Liver (tissue), 9 donors: ENCODE data around the gene ASB7. TPM values are rescaled to one million over a fixed set of nuclear protein-coding genes. Genes with fewer than 3 reads are reported as not detected.

Experiments used
- DNase-seq: peaks from one replicate; pipeline ENCODE4 v3.0.0-alpha.2; 2017; ENCODE audit warnings: low spot score
- H3K27ac ChIP-seq, 2 donors: one replicate each; pipeline ENCODE4 v1.7.0; 2013; ENCODE audit warnings: inconsistent platforms in 2 of 2, low read length in 2 of 2, control low read depth in 1 of 2, low read depth in 1 of 2, mild to moderate bottlenecking in 1 of 2
- H3K27me3 ChIP-seq, 4 donors: one replicate each; pipeline versions ENCODE4 v1.6.1 to v1.7.0; 2013; ENCODE audit warnings: low read length in 3 of 4, inconsistent platforms in 1 of 4, mild to moderate bottlenecking in 1 of 4, moderate library complexity in 1 of 4; ENCODE audit not compliant: control insufficient read depth in 4 of 4, insufficient read depth in 4 of 4
- H3K36me3 ChIP-seq, 4 donors: one replicate each; pipeline versions ENCODE4 v1.6.1 to v1.7.0; 2013; ENCODE audit warnings: low read length in 3 of 4, mild to moderate bottlenecking in 3 of 4, low read depth in 1 of 4, moderate library complexity in 1 of 4; ENCODE audit not compliant: control insufficient read depth in 4 of 4, insufficient read depth in 3 of 4
- H3K4me1 ChIP-seq, 4 donors: one replicate each; pipeline versions ENCODE4 v1.6.1 to v1.7.0; 2013; ENCODE audit warnings: low read length in 3 of 4, mild to moderate bottlenecking in 3 of 4, moderate library complexity in 1 of 4; ENCODE audit not compliant: control insufficient read depth in 4 of 4, insufficient read depth in 4 of 4
- H3K4me3 ChIP-seq, 3 donors: one replicate each; pipeline versions ENCODE4 v1.6.1 to v1.7.0; 2013; ENCODE audit warnings: low read length in 3 of 3, control low read depth in 1 of 3, low read depth in 1 of 3, mild to moderate bottlenecking in 1 of 3
- H3K9ac ChIP-seq, 2 donors: one replicate each; pipeline ENCODE4 v1.7.0; 2013; ENCODE audit warnings: low read length in 2 of 2, mild to moderate bottlenecking in 2 of 2, moderate library complexity in 2 of 2, control low read depth in 1 of 2, low read depth in 1 of 2
- H3K9me3 ChIP-seq, 4 donors: one replicate each; pipeline versions ENCODE4 v1.6.1 to v1.7.0; 2013; ENCODE audit warnings: low read length in 3 of 4; ENCODE audit not compliant: control insufficient read depth in 4 of 4
- FOXA1 ChIP-seq: IDR thresholded peaks from 2 replicates; pipeline ENCODE4 v1.6.1; 2016; ENCODE audit warnings: antibody characterized with exemption
- FOXA2 ChIP-seq: IDR thresholded peaks from 2 replicates; pipeline ENCODE4 v1.6.1; 2016; ENCODE audit warnings: antibody characterized with exemption
- HNF4A ChIP-seq, 2 donors: conservative IDR thresholded peaks; 2 replicates each; pipeline ENCODE4 v1.6.1; 2016; ENCODE audit warnings: antibody characterized with exemption in 2 of 2, mild to moderate bottlenecking in 2 of 2
- HNF4G ChIP-seq: IDR thresholded peaks from 2 replicates; pipeline ENCODE4 v1.6.1; 2016; ENCODE audit warnings: antibody characterized with exemption
- JUND ChIP-seq, 2 donors: IDR thresholded peaks; 2 replicates each; pipeline ENCODE4 v1.6.1; 2016; ENCODE audit warnings: antibody characterized with exemption in 2 of 2
- NR2F2 ChIP-seq: IDR thresholded peaks from 2 replicates; pipeline ENCODE4 v1.6.1; 2016; ENCODE audit warnings: antibody characterized with exemption
- RAD21 ChIP-seq, 2 donors: IDR thresholded peaks; 2 replicates each; pipeline ENCODE4 v1.6.1; 2016; ENCODE audit warnings: antibody characterized with exemption in 2 of 2, mild to moderate bottlenecking in 2 of 2
- RXRA ChIP-seq, 2 donors: IDR thresholded peaks; 2 replicates each; pipeline ENCODE4 v1.6.1; 2017 to 2018; ENCODE audit warnings: antibody characterized with exemption in 2 of 2, mild to moderate bottlenecking in 1 of 2
- SP1 ChIP-seq: IDR thresholded peaks from 2 replicates; pipeline ENCODE4 v1.6.1; 2018; ENCODE audit warnings: antibody characterized with exemption, mild to moderate bottlenecking
- TAF1 ChIP-seq: conservative IDR thresholded peaks from 2 replicates; pipeline ENCODE4 v1.6.1; 2016; ENCODE audit warnings: antibody characterized with exemption, mild to moderate bottlenecking
- YY1 ChIP-seq: IDR thresholded peaks from 2 replicates; pipeline ENCODE4 v1.6.1; 2016; ENCODE audit warnings: antibody characterized with exemption, mild to moderate bottlenecking
- WGBS: extraction: QIAGEN DNeasy Blood & Tissue Kit; methylation state at CpG from one replicate; pipeline ENCODE4 v1.1.7; 2013; 5-methylcytosine and 5-hydroxymethylcytosine counted together
- polyA plus RNA-seq, 2 donors: library from polyadenylated mRNA; stranded (reverse) in 1 of 2; unstranded in 1 of 2; fragments of 200-250 nt in 1 of 2; fragments of >200 nt in 1 of 2; fragmentation: Nextera tagmentation in 1 of 2; extraction: Ambion mirVana in 1 of 2; gene quantifications; one replicate each; pipeline versions ENCODE4 v1.2.1 to v1.2.3, GENCODE V29; 2013 to 2015
- total RNA-seq, 2 donors: library from RNA; depleted of rRNA; stranded (reverse); fragments of >200 nt; gene quantifications; one replicate each; pipeline ENCODE4 v1.2.3, GENCODE V29; 2014
- TF ChIP-seq, protein P1 (sequence below): IDR thresholded peaks from 2 replicates; pipeline ENCODE4 v1.6.1; 2016; ENCODE audit warnings: antibody characterized with exemption
- TF ChIP-seq, protein P2 (sequence below): IDR thresholded peaks from 2 replicates; pipeline ENCODE4 v1.6.1; 2016; ENCODE audit warnings: antibody characterized with exemption, mild to moderate bottlenecking
- TF ChIP-seq, protein P3 (sequence below): IDR thresholded peaks from 2 replicates; pipeline ENCODE4 v1.6.1; 2016; ENCODE audit warnings: antibody characterized with exemption
- TF ChIP-seq, protein P4 (sequence below): IDR thresholded peaks from 2 replicates; pipeline ENCODE4 v1.6.1; 2016; ENCODE audit warnings: antibody characterized with exemption
- donor health status: healthy.
- donor health status: healthy.
- donor health status: healthy.
- donor health status: healthy.
- donor health status: healthy.

ASB7 gene
- total and polyA plus RNA-seq, 4 donors: 3.7 to 12.6 (median 6.5) TPM

DNA sequence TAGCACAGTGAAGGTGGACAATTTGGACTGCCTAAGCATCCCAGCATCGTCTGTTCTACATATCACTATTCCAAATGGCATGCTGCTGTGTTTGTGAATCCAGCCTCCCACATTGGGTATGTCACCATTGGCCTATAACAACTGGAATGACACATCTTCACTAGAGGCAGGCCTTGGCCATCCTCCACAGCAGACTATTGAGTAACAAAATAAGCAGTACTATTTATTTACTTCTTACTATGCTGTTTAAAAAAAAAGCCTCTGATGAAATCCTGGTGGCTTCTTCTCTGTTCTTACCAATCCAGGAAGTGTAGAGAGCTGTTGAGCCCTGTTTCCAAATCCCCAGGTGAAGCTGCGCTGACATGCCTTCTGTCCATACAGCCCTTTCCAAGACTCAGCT, 43.1 kb upstream of the ASB7 start:
- Histone ChIP-seq H3K27ac (no peak overlapping the region), H3K36me3 (no peaks in the 10 kb centered on the region), H3K4me3 (no peak overlapping the region), H3K9me3 (no peaks in the 10 kb centered on the region), H3K9ac (no peak overlapping the region), H3K27me3 (no peaks in the 10 kb centered on the region), H3K4me1 (peaks cover 0 to 9% (median 1%) of the 10 kb centered on the region in 4 donors)
- no peak for DNase-seq
- TF ChIP-seq RAD21 (IDR thresholded peaks at IDR 0.05) (peak; percentile 38 to 47), RXRA (IDR thresholded peaks at IDR 0.05) (peak in 1 of 2 donors; percentile 78), FOXA1 (no peak), SP1 (peak; percentile 27), JUND (IDR thresholded peaks at IDR 0.05) (peak in 1 of 2 donors; percentile 74), HNF4A (conservative IDR thresholded peaks at IDR 0.05) (peak; percentile 34 to 74), FOXA2 (peak; percentile 37), YY1 (peak; percentile 65), TAF1 (no peak)
- TF ChIP-seq, protein P1, sequence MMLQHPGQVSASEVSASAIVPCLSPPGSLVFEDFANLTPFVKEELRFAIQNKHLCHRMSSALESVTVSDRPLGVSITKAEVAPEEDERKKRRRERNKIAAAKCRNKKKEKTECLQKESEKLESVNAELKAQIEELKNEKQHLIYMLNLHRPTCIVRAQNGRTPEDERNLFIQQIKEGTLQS: no peak
- TF ChIP-seq, protein P2, sequence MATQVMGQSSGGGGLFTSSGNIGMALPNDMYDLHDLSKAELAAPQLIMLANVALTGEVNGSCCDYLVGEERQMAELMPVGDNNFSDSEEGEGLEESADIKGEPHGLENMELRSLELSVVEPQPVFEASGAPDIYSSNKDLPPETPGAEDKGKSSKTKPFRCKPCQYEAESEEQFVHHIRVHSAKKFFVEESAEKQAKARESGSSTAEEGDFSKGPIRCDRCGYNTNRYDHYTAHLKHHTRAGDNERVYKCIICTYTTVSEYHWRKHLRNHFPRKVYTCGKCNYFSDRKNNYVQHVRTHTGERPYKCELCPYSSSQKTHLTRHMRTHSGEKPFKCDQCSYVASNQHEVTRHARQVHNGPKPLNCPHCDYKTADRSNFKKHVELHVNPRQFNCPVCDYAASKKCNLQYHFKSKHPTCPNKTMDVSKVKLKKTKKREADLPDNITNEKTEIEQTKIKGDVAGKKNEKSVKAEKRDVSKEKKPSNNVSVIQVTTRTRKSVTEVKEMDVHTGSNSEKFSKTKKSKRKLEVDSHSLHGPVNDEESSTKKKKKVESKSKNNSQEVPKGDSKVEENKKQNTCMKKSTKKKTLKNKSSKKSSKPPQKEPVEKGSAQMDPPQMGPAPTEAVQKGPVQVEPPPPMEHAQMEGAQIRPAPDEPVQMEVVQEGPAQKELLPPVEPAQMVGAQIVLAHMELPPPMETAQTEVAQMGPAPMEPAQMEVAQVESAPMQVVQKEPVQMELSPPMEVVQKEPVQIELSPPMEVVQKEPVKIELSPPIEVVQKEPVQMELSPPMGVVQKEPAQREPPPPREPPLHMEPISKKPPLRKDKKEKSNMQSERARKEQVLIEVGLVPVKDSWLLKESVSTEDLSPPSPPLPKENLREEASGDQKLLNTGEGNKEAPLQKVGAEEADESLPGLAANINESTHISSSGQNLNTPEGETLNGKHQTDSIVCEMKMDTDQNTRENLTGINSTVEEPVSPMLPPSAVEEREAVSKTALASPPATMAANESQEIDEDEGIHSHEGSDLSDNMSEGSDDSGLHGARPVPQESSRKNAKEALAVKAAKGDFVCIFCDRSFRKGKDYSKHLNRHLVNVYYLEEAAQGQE: peak; percentile 30
- TF ChIP-seq, protein P3, sequence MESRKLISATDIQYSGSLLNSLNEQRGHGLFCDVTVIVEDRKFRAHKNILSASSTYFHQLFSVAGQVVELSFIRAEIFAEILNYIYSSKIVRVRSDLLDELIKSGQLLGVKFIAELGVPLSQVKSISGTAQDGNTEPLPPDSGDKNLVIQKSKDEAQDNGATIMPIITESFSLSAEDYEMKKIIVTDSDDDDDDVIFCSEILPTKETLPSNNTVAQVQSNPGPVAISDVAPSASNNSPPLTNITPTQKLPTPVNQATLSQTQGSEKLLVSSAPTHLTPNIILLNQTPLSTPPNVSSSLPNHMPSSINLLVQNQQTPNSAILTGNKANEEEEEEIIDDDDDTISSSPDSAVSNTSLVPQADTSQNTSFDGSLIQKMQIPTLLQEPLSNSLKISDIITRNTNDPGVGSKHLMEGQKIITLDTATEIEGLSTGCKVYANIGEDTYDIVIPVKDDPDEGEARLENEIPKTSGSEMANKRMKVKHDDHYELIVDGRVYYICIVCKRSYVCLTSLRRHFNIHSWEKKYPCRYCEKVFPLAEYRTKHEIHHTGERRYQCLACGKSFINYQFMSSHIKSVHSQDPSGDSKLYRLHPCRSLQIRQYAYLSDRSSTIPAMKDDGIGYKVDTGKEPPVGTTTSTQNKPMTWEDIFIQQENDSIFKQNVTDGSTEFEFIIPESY: peak; percentile 82
- 36% methylated on average over 2 of the region's 2 CpGs for whole genome bisulfite sequencing

DNA sequence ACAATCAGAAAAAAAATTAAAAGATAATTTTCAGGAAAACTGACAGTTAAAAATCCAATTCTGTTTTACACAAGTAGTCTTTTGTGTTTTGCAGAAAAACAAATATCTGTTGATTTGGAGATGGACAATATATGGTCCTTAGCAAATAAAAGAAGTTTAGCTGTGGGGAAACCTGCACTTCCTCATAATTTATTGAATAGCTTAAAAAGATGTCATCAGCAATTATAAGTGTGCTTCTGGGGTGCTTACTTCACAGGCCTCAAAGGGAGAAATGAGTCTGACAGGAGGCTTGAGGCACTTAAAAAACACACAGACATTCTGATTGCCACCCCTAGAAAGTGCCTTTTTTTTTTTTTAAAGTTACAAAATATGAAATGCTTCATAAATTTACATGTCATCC, 42.1 kb upstream of the ASB7 start:
- Histone ChIP-seq H3K4me3 (no peak overlapping the region), H3K9me3 (no peaks in the 10 kb centered on the region), H3K36me3 (no peaks in the 10 kb centered on the region), H3K4me1 (peaks cover 0 to 9% (median 1%) of the 10 kb centered on the region in 4 donors), H3K9ac (no peak overlapping the region), H3K27me3 (no peaks in the 10 kb centered on the region), H3K27ac (no peak overlapping the region)
- no peak for DNase-seq
- TF ChIP-seq TAF1: no peak
- no peak for TF ChIP-seq FOXA1
- TF ChIP-seq, protein P4, sequence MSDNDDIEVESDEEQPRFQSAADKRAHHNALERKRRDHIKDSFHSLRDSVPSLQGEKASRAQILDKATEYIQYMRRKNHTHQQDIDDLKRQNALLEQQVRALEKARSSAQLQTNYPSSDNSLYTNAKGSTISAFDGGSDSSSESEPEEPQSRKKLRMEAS: no peak
- TF ChIP-seq RXRA (IDR thresholded peaks at IDR 0.05): no peak
- no peak for TF ChIP-seq YY1
- TF ChIP-seq HNF4G: no peak
- TF ChIP-seq, protein P3: no peak
- TF ChIP-seq HNF4A (conservative IDR thresholded peaks at IDR 0.05): no peak
- no peak for TF ChIP-seq NR2F2
- TF ChIP-seq, protein P1: no peak
- TF ChIP-seq RAD21 (IDR thresholded peaks at IDR 0.05): no peak
- TF ChIP-seq, protein P2: no peak
